ENCODE results near the gene STAT5B. TPM values are rescaled to one million over a fixed set of nuclear protein-coding genes. Genes with fewer than 3 reads are reported as not detected.
A peak's percentile ranks its signal among the peaks of the same experiment; 100 is the strongest.

STAT5B gene
- total and polyA plus RNA-seq, 2 of the 13 experiments (the other 11 are each of a cell fraction or from before 2014, with no cell fraction given) = 21.0 to 42.8 TPM

DNA sequence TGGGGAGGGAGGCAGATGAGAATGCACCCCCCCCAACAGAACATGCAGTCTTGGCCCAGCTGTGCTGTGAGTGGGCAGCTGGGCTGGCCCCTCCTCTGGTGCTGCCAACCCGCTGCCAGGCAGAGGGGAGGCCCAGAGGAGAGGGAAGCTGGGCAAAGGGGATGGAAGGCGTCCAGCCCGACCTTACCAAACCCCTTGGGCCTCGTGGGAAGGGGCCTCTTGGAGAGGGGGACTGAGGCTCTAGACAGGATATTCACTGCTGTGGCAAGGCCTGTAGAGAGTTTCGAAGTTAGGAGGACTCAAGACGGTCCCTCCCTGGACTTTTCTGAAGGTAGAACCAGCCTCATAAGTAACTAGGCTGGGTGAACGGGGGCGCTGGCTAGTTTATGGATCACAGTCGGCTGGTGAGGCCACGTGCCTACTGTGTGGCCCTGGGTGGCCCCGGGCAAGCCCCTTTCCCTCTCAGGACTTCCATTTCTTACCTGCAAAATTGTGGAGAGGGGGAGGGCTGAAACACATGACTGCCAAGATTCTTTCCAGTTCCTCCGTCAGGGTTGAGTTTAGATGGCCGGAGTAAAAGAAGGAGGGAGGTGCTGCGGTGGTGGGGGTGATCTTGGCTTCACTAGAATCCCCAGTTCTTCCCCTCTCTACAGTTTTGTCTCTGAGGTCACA, 11.2 kb upstream of the STAT5B start (continued):
- TF ChIP-seq, protein P1, sequence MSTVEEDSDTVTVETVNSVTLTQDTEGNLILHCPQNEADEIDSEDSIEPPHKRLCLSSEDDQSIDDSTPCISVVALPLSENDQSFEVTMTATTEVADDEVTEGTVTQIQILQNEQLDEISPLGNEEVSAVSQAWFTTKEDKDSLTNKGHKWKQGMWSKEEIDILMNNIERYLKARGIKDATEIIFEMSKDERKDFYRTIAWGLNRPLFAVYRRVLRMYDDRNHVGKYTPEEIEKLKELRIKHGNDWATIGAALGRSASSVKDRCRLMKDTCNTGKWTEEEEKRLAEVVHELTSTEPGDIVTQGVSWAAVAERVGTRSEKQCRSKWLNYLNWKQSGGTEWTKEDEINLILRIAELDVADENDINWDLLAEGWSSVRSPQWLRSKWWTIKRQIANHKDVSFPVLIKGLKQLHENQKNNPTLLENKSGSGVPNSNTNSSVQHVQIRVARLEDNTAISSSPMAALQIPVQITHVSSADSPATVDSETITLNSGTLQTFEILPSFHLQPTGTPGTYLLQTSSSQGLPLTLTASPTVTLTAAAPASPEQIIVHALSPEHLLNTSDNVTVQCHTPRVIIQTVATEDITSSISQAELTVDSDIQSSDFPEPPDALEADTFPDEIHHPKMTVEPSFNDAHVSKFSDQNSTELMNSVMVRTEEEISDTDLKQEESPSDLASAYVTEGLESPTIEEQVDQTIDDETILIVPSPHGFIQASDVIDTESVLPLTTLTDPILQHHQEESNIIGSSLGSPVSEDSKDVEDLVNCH (CRISPR knock-in tag; IDR thresholded peaks at IDR 0.05) = no peak
- TF ChIP-seq ZNF33B (CRISPR knock-in tag; IDR thresholded peaks at IDR 0.05) (0 out of 2 replicates have a peak, but pooled peaks have one; percentile 29), AGO1 (IDR thresholded peaks at IDR 0.05; ENCODE audit: low read depth, low read length, poor library complexity, severe bottlenecking) (no peak), ZNF619 (CRISPR knock-in tag; IDR thresholded peaks at IDR 0.05) (0 out of 2 replicates have a peak, but pooled peaks have one; percentile 14), ATF1 (CRISPR knock-in tag; IDR thresholded peaks at IDR 0.05) (no peak), SMAD3 (CRISPR knock-in tag; IDR thresholded peaks at IDR 0.05) (no peak), RELA (CRISPR knock-in tag; IDR thresholded peaks at IDR 0.05) (no peak), HNRNPL (IDR thresholded peaks at IDR 0.05; ENCODE audit: low read depth, low read length) (0 out of 2 replicates have a peak, but pooled peaks have one; percentile 45), PHF20 (CRISPR knock-in tag; IDR thresholded peaks at IDR 0.05) (0 out of 2 replicates have a peak, but pooled peaks have one; percentile 15), NFRKB (IDR thresholded peaks at IDR 0.05) (no peak), WIZ (CRISPR knock-in tag; IDR thresholded peaks at IDR 0.05) (no peak)
- TF ChIP-seq, protein P2, sequence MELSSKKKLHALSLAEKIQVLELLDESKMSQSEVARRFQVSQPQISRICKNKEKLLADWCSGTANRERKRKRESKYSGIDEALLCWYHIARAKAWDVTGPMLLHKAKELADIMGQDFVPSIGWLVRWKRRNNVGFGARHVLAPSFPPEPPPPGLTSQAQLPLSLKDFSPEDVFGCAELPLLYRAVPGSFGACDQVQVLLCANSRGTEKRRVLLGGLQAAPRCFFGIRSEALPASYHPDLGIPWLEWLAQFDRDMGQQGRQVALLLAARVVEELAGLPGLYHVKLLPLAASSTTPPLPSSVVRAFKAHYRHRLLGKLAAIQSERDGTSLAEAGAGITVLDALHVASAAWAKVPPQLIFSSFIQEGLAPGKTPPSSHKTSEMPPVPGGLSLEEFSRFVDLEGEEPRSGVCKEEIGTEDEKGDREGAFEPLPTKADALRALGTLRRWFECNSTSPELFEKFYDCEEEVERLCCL (CRISPR knock-in tag; IDR thresholded peaks at IDR 0.05; ENCODE audit: borderline replicate concordance) = 0 out of 2 replicates have a peak, but pooled peaks have one; percentile 31
- TF ChIP-seq, protein P3, sequence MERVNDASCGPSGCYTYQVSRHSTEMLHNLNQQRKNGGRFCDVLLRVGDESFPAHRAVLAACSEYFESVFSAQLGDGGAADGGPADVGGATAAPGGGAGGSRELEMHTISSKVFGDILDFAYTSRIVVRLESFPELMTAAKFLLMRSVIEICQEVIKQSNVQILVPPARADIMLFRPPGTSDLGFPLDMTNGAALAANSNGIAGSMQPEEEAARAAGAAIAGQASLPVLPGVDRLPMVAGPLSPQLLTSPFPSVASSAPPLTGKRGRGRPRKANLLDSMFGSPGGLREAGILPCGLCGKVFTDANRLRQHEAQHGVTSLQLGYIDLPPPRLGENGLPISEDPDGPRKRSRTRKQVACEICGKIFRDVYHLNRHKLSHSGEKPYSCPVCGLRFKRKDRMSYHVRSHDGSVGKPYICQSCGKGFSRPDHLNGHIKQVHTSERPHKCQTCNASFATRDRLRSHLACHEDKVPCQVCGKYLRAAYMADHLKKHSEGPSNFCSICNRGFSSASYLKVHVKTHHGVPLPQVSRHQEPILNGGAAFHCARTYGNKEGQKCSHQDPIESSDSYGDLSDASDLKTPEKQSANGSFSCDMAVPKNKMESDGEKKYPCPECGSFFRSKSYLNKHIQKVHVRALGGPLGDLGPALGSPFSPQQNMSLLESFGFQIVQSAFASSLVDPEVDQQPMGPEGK (CRISPR knock-in tag; IDR thresholded peaks at IDR 0.05) = peak; percentile 11; the same call in 1 of the 2 replicates
- TF ChIP-seq, protein P4, sequence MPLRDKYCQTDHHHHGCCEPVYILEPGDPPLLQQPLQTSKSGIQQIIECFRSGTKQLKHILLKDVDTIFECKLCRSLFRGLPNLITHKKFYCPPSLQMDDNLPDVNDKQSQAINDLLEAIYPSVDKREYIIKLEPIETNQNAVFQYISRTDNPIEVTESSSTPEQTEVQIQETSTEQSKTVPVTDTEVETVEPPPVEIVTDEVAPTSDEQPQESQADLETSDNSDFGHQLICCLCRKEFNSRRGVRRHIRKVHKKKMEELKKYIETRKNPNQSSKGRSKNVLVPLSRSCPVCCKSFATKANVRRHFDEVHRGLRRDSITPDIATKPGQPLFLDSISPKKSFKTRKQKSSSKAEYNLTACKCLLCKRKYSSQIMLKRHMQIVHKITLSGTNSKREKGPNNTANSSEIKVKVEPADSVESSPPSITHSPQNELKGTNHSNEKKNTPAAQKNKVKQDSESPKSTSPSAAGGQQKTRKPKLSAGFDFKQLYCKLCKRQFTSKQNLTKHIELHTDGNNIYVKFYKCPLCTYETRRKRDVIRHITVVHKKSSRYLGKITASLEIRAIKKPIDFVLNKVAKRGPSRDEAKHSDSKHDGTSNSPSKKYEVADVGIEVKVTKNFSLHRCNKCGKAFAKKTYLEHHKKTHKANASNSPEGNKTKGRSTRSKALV (CRISPR knock-in tag; IDR thresholded peaks at IDR 0.05) = no peak
- TF ChIP-seq, protein P5, sequence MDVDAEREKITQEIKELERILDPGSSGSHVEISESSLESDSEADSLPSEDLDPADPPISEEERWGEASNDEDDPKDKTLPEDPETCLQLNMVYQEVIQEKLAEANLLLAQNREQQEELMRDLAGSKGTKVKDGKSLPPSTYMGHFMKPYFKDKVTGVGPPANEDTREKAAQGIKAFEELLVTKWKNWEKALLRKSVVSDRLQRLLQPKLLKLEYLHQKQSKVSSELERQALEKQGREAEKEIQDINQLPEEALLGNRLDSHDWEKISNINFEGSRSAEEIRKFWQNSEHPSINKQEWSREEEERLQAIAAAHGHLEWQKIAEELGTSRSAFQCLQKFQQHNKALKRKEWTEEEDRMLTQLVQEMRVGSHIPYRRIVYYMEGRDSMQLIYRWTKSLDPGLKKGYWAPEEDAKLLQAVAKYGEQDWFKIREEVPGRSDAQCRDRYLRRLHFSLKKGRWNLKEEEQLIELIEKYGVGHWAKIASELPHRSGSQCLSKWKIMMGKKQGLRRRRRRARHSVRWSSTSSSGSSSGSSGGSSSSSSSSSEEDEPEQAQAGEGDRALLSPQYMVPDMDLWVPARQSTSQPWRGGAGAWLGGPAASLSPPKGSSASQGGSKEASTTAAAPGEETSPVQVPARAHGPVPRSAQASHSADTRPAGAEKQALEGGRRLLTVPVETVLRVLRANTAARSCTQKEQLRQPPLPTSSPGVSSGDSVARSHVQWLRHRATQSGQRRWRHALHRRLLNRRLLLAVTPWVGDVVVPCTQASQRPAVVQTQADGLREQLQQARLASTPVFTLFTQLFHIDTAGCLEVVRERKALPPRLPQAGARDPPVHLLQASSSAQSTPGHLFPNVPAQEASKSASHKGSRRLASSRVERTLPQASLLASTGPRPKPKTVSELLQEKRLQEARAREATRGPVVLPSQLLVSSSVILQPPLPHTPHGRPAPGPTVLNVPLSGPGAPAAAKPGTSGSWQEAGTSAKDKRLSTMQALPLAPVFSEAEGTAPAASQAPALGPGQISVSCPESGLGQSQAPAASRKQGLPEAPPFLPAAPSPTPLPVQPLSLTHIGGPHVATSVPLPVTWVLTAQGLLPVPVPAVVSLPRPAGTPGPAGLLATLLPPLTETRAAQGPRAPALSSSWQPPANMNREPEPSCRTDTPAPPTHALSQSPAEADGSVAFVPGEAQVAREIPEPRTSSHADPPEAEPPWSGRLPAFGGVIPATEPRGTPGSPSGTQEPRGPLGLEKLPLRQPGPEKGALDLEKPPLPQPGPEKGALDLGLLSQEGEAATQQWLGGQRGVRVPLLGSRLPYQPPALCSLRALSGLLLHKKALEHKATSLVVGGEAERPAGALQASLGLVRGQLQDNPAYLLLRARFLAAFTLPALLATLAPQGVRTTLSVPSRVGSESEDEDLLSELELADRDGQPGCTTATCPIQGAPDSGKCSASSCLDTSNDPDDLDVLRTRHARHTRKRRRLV (CRISPR knock-in tag; IDR thresholded peaks at IDR 0.05) = peak; percentile 44; the same call in 1 of the 2 replicates
